Measurements from ENCODE around the gene ECI2.
"Not testable (repeated sequence)": the region's sequence is repeated elsewhere in the genome, so short reads cannot be mapped to it uniquely, and the experiment has no call there.

Gene ECI2

GRCh38 chr6:4091941-4092340, 43.4 kb downstream of the ECI2 start:
- no peak for TF ChIP-seq CTCF (IDR thresholded peaks at IDR 0.05; ENCODE audit: insufficient read depth, low read depth, low read length, missing control alignments)
- H3K4me3 ChIP-seq (ENCODE audit: low read depth, low read length), result no peak overlapping the region
- no peak for DNase-seq (ENCODE audit: low read depth)

- not testable (repeated sequence) for DNase-seq (ENCODE audit: low read depth); H3K4me3 ChIP-seq (ENCODE audit: low read depth, low read length)
Observed at GRCh38 chr6:4090043-4090442, 45.3 kb downstream of the ECI2 start.

GRCh38 chr6:4088704-4089103, 46.7 kb downstream of the ECI2 start:
- TF ChIP-seq CTCF (IDR thresholded peaks at IDR 0.05; ENCODE audit: insufficient read depth, low read depth, low read length, missing control alignments), result no peak
- no peak overlapping the region for H3K4me3 ChIP-seq (ENCODE audit: low read depth, low read length)
- no peak for DNase-seq (ENCODE audit: low read depth)

GRCh38 chr6:4085332-4085700, 50.1 kb downstream of the ECI2 start:
- TF ChIP-seq CTCF (IDR thresholded peaks at IDR 0.05; ENCODE audit: insufficient read depth, low read depth, low read length, missing control alignments), result no peak
- H3K4me3 ChIP-seq (ENCODE audit: low read depth, low read length), result no peak overlapping the region
- no peak for DNase-seq (ENCODE audit: low read depth)

GRCh38 chr6:4084444-4085331, 50.7 kb downstream of the ECI2 start:
- DNase-seq (ENCODE audit: low read depth), result no peak
- no peak for TF ChIP-seq CTCF (IDR thresholded peaks at IDR 0.05; ENCODE audit: insufficient read depth, low read depth, low read length, missing control alignments)
- H3K4me3 ChIP-seq (ENCODE audit: low read depth, low read length), result no peak overlapping the region

- no peak within 1 kb of the TSS for H3K4me3 ChIP-seq (ENCODE audit: low read depth, low read length)
- DNase-seq (ENCODE audit: low read depth), result no peak
- no peak for TF ChIP-seq CTCF (IDR thresholded peaks at IDR 0.05; ENCODE audit: insufficient read depth, low read depth, low read length, missing control alignments)
Observed at GRCh38 chr6:4078691-4079471, 56.5 kb downstream of the ECI2 start, which contains the start of gene FAM217A. Gene FAM217A, minus strand, starts transcription at chr6:4079137. Its CDS starts 1,723 bp downstream, at chr6:4077414.

GRCh38 chr6:4074478-4075235, 60.7 kb downstream of the ECI2 start:
- no peak for DNase-seq (ENCODE audit: low read depth)
- TF ChIP-seq CTCF (IDR thresholded peaks at IDR 0.05; ENCODE audit: insufficient read depth, low read depth, low read length, missing control alignments), result no peak
- H3K4me3 ChIP-seq (ENCODE audit: low read depth, low read length), result no peak overlapping the region
